Stomach (tissue), 4 donors: Measurements from ENCODE around the gene RNF182.

ENCODE experiments used
- EP300 ChIP-seq: sonication (generic); formaldehyde crosslinking; IDR thresholded peaks from one replicate; pipeline ENCODE4 v1.6.1; 2017; ENCODE audit warnings: antibody characterized with exemption
- POLR2AphosphoS5 ChIP-seq, 3 donors: sonication (generic); formaldehyde crosslinking; IDR thresholded peaks; one replicate each; pipeline ENCODE4 v1.6.1; 2016; ENCODE audit warnings: antibody characterized with exemption in 3 of 3

GRCh38 chr6:13926378-13926777 lies 1.6 kb downstream of the RNF182 start:
- no peak for TF ChIP-seq EP300
- no peak for TF ChIP-seq POLR2AphosphoS5 (IDR thresholded peaks at IDR 0.05)
